22Rv1 (cell line): ENCODE data around the gene BABAM2.

ENCODE experiments used
- ZFX ChIP-seq: fragments of 450-650 bp; IDR thresholded peaks from 2 replicates; pipeline ENCODE4 v1.6.1; 2017; ENCODE audit warnings: antibody characterized with exemption, borderline replicate concordance
- TF ChIP-seq, protein P1 (sequence below): fragments of 450-650 bp; IDR thresholded peaks from 2 replicates; pipeline ENCODE4 v1.5.1; 2017; ENCODE audit warnings: mild to moderate bottlenecking

- TF ChIP-seq, protein P1, sequence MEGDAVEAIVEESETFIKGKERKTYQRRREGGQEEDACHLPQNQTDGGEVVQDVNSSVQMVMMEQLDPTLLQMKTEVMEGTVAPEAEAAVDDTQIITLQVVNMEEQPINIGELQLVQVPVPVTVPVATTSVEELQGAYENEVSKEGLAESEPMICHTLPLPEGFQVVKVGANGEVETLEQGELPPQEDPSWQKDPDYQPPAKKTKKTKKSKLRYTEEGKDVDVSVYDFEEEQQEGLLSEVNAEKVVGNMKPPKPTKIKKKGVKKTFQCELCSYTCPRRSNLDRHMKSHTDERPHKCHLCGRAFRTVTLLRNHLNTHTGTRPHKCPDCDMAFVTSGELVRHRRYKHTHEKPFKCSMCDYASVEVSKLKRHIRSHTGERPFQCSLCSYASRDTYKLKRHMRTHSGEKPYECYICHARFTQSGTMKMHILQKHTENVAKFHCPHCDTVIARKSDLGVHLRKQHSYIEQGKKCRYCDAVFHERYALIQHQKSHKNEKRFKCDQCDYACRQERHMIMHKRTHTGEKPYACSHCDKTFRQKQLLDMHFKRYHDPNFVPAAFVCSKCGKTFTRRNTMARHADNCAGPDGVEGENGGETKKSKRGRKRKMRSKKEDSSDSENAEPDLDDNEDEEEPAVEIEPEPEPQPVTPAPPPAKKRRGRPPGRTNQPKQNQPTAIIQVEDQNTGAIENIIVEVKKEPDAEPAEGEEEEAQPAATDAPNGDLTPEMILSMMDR = no peak
- TF ChIP-seq ZFX = no peak
These were observed 62.5 kb downstream of the BABAM2 start for GRCh38 chr2:27953077-27953476.
